Activated gamma-delta T cell treated with Interleukin-2 at 50 U/mL for 16 hours (primary cell): ENCODE data around the gene USP47.
"Not testable (repeated sequence)": the region's sequence is repeated elsewhere in the genome, so short reads cannot be mapped to it uniquely, and the experiment has no call there.

Source experiments
- DNase-seq: peaks from one replicate; pipeline ENCODE4 v3.0.0-alpha.2; 2020

USP47 gene

GRCh38 chr11:11826260-11826659 lies 15.5 kb upstream of the USP47 start:
- no peak for DNase-seq

- DNase-seq, result no peak
These were observed 14.5 kb upstream of the USP47 start for GRCh38 chr11:11827272-11827671.

- DNase-seq, result not testable (repeated sequence)
These were observed 10.4 kb upstream of the USP47 start for GRCh38 chr11:11831406-11831805.

GRCh38 chr11:11836676-11837231 lies 5.0 kb upstream of the USP47 start:
- no peak for DNase-seq

- DNase-seq, result no peak
These were observed 2.1 kb upstream of the USP47 start for GRCh38 chr11:11839718-11840117.

- no peak for DNase-seq
These were observed 553 bp upstream of the USP47 start for GRCh38 chr11:11841116-11841722.

GRCh38 chr11:11842421-11843008 lies 743 bp downstream of the USP47 start:
- DNase-seq, result peak; percentile 49

- no peak for DNase-seq
These were observed 1.4 kb downstream of the USP47 start for GRCh38 chr11:11843211-11843621.

- DNase-seq, result no peak
These were observed 1.9 kb downstream of the USP47 start for GRCh38 chr11:11843642-11844041.

- DNase-seq, result no peak
These were observed 2.5 kb downstream of the USP47 start for GRCh38 chr11:11844272-11844671.

GRCh38 chr11:11845071-11845470 lies 3.3 kb downstream of the USP47 start:
- no peak for DNase-seq

- no peak for DNase-seq
These were observed 3.8 kb downstream of the USP47 start for GRCh38 chr11:11845551-11845950.

- no peak for DNase-seq
These were observed 5.3 kb downstream of the USP47 start for GRCh38 chr11:11847082-11847481.

GRCh38 chr11:11848891-11849746 lies 7.3 kb downstream of the USP47 start:
- peak; percentile 51 for DNase-seq

- DNase-seq, result no peak
These were observed 8.9 kb downstream of the USP47 start for GRCh38 chr11:11850668-11851067.

- DNase-seq, result peak; percentile 17
These were observed 14.9 kb downstream of the USP47 start for GRCh38 chr11:11856638-11857037.

GRCh38 chr11:11857769-11858168 lies 16.0 kb downstream of the USP47 start:
- no peak for DNase-seq

- no peak for DNase-seq
These were observed 16.9 kb downstream of the USP47 start for GRCh38 chr11:11858676-11859075.

GRCh38 chr11:11860103-11860979 lies 18.6 kb downstream of the USP47 start:
- no peak for DNase-seq

GRCh38 chr11:11862999-11863398 lies 21.2 kb downstream of the USP47 start:
- no peak for DNase-seq

GRCh38 chr11:11864332-11864731 lies 22.6 kb downstream of the USP47 start:
- no peak for DNase-seq

GRCh38 chr11:11864803-11865202 lies 23.0 kb downstream of the USP47 start:
- no peak for DNase-seq

GRCh38 chr11:11865449-11865848 lies 23.7 kb downstream of the USP47 start:
- DNase-seq, result no peak
